Activated effector memory CD4-positive, alpha-beta T cell treated with Interleukin-2 at 50 U/mL for 16 hours (primary cell): ENCODE measurements around the gene ARHGAP10.
A peak's percentile ranks its signal among the peaks of the same experiment; 100 is the strongest.
"Not testable (repeated sequence)": the region's sequence is repeated elsewhere in the genome, so short reads cannot be mapped to it uniquely, and the experiment has no call there.

Experiments used
- DNase-seq: peaks from one replicate; pipeline ENCODE4 v3.0.0-alpha.2; 2020

The ARHGAP10 gene

DNA sequence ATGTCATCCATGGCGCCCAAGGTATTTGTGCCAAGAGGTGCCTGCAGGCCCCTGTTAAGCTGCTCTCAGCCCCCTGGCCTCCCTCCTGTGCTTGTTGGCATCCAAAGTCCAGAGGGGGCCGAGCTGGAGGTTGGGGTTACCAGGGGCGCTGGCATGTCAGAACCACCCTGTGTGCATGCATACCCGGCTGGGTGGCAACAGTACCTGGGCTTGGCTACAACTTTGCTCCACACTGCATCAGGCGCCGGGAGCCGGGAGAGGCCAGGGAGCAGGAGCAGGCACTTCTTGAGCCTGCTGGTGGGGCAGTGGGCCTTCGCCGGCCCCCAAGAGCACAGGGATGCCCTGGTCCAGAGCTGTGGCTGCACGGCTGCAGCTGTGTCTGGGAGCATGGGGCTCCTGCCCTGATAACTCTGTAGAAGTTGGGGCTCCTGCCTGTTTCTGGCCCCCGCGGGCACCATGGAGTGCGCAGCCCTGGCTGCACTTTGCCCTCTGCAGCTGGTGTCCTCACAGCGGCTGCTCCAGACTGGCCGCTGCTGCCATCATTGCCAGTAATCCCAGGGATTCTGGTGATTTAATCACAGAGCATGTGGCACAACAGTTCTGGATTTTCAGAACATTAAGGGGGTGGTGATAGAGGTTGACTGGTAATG is 130.3 kb downstream of the ARHGAP10 start:
- DNase-seq, result no peak

- no peak for DNase-seq
Observed at GRCh38 chr4:147863111-147863747, 131.3 kb downstream of the ARHGAP10 start.

- no peak for DNase-seq
Observed at GRCh38 chr4:147863808-147864472, 132.1 kb downstream of the ARHGAP10 start.

- DNase-seq, result no peak
Observed at GRCh38 chr4:147864607-147865006, 132.7 kb downstream of the ARHGAP10 start.

GRCh38 chr4:147865926-147866325 is 134.0 kb downstream of the ARHGAP10 start:
- DNase-seq, result no peak

DNA sequence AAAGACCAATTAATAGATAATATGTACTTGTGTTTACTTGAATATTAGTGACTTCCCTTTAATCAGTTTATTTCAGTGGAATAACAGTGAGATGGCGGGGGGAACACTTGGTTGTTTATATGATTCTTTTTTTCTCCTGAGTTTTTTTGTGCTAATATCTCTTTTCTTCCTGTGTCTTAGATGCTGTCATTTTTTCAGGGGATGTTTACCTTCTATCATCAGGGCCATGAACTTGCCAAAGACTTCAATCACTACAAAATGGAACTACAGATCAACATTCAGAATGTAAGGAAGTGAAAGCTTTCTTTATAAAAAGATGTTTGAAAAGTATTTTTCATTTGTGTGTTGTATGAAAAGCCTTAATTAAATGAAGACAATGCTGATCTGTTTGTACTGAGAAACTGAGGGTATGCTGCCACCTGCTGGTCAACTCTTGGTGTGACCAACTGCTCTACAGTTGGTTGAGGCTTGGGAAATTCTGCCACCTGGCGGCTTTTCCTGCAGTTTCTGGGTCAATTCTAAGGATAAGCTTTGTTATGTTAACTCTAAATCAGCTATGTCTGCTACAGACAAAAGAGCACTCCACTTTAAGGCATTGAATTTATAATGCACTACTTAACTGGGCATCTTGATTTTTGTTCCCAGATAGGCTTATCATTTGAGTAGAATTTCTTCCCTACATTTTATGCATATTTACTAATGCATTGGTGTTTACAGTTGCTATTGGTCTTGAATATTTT is 134.8 kb downstream of the ARHGAP10 start:
- peak; percentile 81 for DNase-seq

DNA sequence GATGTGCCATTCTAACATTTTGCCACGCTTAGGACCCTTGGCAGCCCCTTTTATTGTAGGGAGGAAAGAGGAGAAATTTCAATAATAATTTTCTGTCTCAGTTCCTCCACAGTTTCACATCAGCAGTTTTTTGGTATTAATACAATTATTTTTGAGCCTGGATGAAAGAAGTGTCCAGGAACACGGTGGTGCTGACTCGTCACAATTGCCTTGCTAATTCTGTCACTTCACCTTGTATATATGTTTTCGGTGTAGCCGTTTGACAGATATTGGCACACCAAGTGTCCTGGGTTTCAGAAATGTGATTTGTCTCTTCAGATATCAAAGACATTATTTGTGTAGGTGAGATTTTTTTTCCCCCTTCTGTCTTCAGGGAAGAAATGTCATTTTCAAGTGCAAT is 142.2 kb downstream of the ARHGAP10 start:
- DNase-seq, result no peak

DNA sequence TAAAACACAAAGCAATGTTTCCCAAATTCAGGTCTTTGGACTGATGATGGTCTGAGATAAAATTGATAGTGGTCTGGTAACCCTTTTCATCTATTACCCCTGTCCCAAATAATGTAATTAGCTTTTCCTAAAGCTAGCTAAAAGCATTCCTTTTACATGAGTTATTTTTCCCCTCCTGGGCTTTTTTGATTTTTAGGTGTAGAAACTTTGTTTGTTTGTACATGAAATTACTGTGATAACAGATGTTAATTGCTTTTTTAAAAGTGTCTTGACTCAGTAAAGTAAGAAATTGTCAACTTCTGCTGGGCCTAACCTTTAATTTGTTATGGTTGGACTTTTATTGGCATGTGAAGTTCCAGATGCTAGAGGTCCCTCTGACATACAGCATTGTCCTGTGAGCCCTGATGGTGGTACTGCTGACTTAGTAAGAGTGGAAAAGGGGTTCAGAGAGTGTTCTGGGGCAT is 145.5 kb downstream of the ARHGAP10 start:
- no peak for DNase-seq

- no peak for DNase-seq
Observed at GRCh38 chr4:147879676-147880075, 147.8 kb downstream of the ARHGAP10 start.

GRCh38 chr4:147880511-147880910 is 148.6 kb downstream of the ARHGAP10 start:
- DNase-seq, result no peak

DNA sequence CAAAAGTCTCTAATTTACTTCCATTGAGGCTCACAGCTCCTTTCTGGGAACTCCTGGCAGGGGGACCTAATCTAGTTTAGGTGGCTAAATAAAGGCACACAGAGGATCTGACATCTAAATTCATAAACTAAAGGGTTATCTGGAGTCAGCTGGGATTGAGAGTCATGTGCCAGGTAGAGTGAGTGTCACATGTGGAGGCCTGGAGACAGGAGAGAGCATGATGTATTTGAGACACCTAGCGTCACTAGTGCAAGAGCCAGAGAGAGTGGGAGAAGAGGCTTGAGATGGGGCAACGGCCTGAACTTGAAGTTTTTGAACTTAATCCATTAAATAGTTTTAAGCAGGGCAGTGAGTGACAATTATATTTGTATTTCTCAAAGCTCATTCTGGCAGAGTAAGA is 152.6 kb downstream of the ARHGAP10 start:
- no peak for DNase-seq

GRCh38 chr4:147885216-147885615 is 153.3 kb downstream of the ARHGAP10 start:
- not testable (repeated sequence) for DNase-seq

GRCh38 chr4:147891476-147892115 is 159.7 kb downstream of the ARHGAP10 start:
- no peak for DNase-seq

DNA sequence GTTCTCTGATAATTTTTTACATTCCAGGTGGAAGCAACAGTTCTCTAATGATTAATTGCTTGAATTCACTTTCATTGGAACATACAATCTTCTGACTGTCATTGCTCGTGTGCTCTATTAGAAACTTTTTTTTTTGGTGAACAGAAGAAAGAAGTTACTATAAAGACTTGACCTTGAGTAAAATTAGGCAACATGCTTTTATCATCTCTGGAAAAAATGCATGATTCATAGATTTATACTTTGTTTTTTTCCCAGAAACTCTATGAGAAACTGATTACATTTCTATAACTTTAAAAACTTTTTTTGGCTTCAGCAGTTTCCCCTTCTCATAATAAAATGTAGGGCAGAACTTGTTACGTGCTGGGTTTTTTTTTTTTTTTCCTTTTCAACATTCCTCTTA is 167.6 kb downstream of the ARHGAP10 start:
- no peak for DNase-seq

DNA sequence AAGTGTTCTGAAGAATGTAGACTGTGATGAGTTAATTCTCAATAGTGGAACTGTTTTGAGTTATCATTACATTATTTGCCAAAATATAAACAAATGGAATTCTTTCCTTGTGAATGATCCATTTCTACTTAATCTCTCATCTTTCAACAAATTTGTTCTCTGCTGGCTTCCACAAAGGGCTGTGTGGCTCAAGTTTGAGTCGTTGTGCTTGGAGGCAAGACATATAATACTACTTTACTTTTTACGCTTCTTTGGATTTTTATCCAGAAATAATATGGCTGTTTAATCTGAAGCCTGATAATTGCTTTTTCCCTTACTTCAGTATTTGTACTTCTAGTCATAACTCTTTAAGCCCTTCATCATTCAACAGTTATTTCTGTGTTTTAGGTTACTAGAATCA is 169.5 kb downstream of the ARHGAP10 start:
- no peak for DNase-seq

- no peak for DNase-seq
Observed at GRCh38 chr4:147901916-147902315, 170.0 kb downstream of the ARHGAP10 start.

GRCh38 chr4:147909225-147909624 is 177.3 kb downstream of the ARHGAP10 start:
- no peak for DNase-seq

DNA sequence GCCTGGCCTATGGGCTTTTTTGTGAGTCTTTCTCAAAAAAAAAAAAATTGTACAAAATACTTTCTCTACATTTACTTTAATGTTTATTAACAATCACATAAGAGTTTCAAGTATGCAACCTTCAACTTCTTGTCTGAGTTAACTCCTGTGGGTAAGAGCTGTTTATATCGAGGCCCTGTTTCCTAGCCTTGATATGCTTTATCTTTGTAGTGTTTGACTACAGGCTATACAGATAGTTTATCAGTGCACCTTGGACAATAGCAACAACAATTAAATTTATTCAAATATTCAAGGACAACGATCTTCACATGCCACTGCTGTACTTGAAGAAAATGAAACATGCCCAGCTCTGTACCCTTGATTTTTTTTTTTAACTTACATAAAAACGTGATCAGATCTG is 178.4 kb downstream of the ARHGAP10 start:
- DNase-seq, result no peak

DNA sequence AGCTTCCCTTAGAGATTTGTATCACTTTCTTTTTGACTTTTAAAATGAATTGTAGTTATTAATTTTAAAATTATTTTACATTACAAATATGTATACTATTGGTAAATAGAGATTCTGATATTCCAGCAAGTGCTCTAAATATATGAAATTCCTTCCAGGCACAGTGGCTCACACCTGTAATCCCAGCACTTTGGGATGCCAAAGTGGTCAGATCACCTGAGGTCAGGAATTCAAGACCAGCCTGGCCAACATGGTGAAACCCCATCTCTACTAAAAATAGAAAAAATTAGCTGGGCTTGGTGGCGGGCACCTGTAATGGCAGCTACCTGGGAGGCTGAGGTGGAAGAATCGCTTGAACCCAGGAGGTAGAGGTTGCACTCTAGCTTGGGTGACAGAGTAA is 180.2 kb downstream of the ARHGAP10 start:
- DNase-seq, result not testable (repeated sequence)

DNA sequence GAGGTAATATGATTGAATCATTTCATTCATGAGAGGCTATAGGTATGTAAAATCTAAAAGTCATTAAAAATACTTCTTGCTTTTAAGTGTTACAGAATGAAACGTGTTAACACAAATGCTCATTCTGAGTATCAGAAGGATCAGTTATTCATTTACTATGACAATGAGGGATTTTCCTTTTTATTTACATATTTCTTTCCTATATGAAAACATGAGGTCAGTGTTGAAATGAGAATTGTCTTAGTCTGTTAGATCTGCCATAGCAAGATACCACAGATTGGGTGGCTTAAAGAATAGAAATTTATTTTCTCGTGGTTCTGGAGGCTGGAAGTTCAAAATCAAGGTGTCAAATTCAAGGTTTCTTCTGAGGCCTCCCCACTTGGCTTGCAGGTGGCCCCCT is 181.2 kb downstream of the ARHGAP10 start:
- DNase-seq, result no peak

DNA sequence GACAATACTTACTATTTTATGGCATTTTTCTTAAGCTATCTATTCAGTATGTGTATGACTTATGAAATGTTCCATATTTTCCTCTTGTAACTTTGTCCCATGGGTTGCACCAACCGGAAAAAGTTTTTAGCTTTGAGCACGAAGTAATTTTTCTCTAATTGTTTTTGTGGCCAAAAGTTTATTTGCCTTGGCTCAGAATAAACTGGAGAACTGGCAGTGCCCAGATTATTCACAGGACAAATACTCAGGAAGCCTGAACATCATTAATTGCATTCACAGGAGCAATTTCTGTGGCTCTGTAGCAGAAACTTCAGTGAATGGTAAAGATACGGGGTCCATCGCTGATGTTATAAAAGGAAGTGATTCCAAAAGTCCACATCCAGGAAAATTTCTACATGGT is 184.5 kb downstream of the ARHGAP10 start:
- DNase-seq, result no peak

GRCh38 chr4:147923381-147923780 is 191.5 kb downstream of the ARHGAP10 start:
- DNase-seq, result no peak

GRCh38 chr4:147923854-147924253 is 192.0 kb downstream of the ARHGAP10 start:
- DNase-seq, result no peak
